ENCODE data around the gene ZP3.

DNA sequence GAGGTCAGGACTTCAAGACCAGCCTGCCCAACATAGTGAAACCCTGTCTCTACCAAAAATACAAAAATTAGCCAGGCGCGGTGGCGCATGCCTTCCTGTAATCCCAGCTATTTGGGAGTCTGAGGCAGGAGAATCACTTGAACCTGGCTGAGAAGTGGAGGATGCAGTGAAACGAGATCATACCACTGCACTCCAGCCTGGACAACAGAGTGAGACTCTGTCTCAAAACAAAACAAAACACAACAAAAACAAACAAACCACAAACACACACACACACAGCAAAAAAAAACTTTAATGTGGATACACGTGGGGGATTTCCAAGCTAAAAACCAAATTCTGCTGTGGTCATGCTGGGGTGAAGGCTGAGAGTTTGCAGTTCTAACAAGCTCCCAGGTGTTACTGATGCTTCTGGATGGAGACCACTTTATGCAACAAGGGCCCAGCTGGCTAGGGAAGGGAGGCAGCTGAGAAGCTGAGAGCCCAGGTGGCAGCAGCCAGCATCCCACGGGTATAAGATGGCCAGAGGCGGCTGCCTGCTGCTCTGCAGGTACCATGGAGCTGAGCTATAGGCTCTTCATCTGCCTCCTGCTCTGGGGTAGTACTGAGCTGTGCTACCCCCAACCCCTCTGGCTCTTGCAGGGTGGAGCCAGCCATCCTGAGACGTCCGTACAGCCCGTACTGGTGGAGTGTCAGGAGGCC is at the start of gene ZP3:
- TF ChIP-seq EZH2 (IDR thresholded peaks at IDR 0.05; ENCODE audit: borderline replicate concordance, low read depth, low read length, severe bottlenecking) (no peak), CTCF (IDR thresholded peaks at IDR 0.05; ENCODE audit: borderline replicate concordance, extremely low read depth, low read length, poor library complexity, severe bottlenecking) (no peak)
